ENCODE data around the gene CD53. TPM values are rescaled to one million over a fixed set of nuclear protein-coding genes. Genes with fewer than 3 reads are reported as not detected.
"Not testable (repeated sequence)": the region's sequence is repeated elsewhere in the genome, so short reads cannot be mapped to it uniquely, and the experiment has no call there.

Gene CD53
- total RNA-seq, 1 experiment from 2014 or later: not detected

GRCh38 chr1:110902820-110903463 is 30.0 kb downstream of the CD53 start:
- in situ Hi-C loops (cut with HindIII; ENCODE audit: low pct_unique_long_range_greater_than_20kb, low sequenced_read_pairs): no loop called here

GRCh38 chr1:110903853-110904500 is 31.0 kb downstream of the CD53 start:
- no peak for DNase-seq (ENCODE audit: low read depth)

More at GRCh38 chr1:110902820-110903463, 30.0 kb downstream of the CD53 start:
- DNase-seq (ENCODE audit: low read depth): no peak

GRCh38 chr1:110912784-110913183 is 39.8 kb downstream of the CD53 start:
- in situ Hi-C loops (cut with HindIII; ENCODE audit: low pct_unique_long_range_greater_than_20kb, low sequenced_read_pairs): no loop called here

More at GRCh38 chr1:110903853-110904500, 31.0 kb downstream of the CD53 start:
- in situ Hi-C loops (cut with HindIII; ENCODE audit: low pct_unique_long_range_greater_than_20kb, low sequenced_read_pairs): no loop called here

GRCh38 chr1:110914676-110915075 is 41.7 kb downstream of the CD53 start:
- in situ Hi-C loops (cut with HindIII; ENCODE audit: low pct_unique_long_range_greater_than_20kb, low sequenced_read_pairs): no loop called here
- DNase-seq (ENCODE audit: low read depth): no peak

More at GRCh38 chr1:110912784-110913183, 39.8 kb downstream of the CD53 start:
- DNase-seq (ENCODE audit: low read depth): no peak

- in situ Hi-C loops (cut with HindIII; ENCODE audit: low pct_unique_long_range_greater_than_20kb, low sequenced_read_pairs): no loop called here
- no peak for DNase-seq (ENCODE audit: low read depth)
Observed at GRCh38 chr1:110915804-110916203, 42.9 kb downstream of the CD53 start.

- no peak for DNase-seq (ENCODE audit: low read depth)
Observed at GRCh38 chr1:110916274-110916668, 43.3 kb downstream of the CD53 start.

GRCh38 chr1:110916669-110917306 is 43.8 kb downstream of the CD53 start:
- peak; percentile 41 for DNase-seq (ENCODE audit: low read depth)
- in situ Hi-C loops (cut with HindIII; ENCODE audit: low pct_unique_long_range_greater_than_20kb, low sequenced_read_pairs): no loop called here

More at GRCh38 chr1:110916274-110916668, 43.3 kb downstream of the CD53 start:
- in situ Hi-C loops (cut with HindIII; ENCODE audit: low pct_unique_long_range_greater_than_20kb, low sequenced_read_pairs): no loop called here

- in situ Hi-C loops (cut with HindIII; ENCODE audit: low pct_unique_long_range_greater_than_20kb, low sequenced_read_pairs): no loop called here
- DNase-seq (ENCODE audit: low read depth): no peak
Observed at GRCh38 chr1:110918016-110918415, 45.1 kb downstream of the CD53 start.

- DNase-seq (ENCODE audit: low read depth): no peak
- in situ Hi-C loops (cut with HindIII; ENCODE audit: low pct_unique_long_range_greater_than_20kb, low sequenced_read_pairs): no loop called here
Observed at GRCh38 chr1:110921953-110922352, 49.0 kb downstream of the CD53 start.

- peak; percentile 10 for DNase-seq (ENCODE audit: low read depth)
- in situ Hi-C loops (cut with HindIII; ENCODE audit: low pct_unique_long_range_greater_than_20kb, low sequenced_read_pairs): no loop called here
Observed at GRCh38 chr1:110927484-110928075, 54.6 kb downstream of the CD53 start.

- no peak for DNase-seq (ENCODE audit: low read depth)
- in situ Hi-C loops (cut with HindIII; ENCODE audit: low pct_unique_long_range_greater_than_20kb, low sequenced_read_pairs): no loop called here
Observed at GRCh38 chr1:110928191-110928590, 55.2 kb downstream of the CD53 start.

GRCh38 chr1:110928904-110929303 is 56.0 kb downstream of the CD53 start:
- in situ Hi-C loops (cut with HindIII; ENCODE audit: low pct_unique_long_range_greater_than_20kb, low sequenced_read_pairs): no loop called here
- DNase-seq (ENCODE audit: low read depth): no peak

GRCh38 chr1:110931097-110931496 is 58.1 kb downstream of the CD53 start:
- DNase-seq (ENCODE audit: low read depth); in situ Hi-C loops (cut with HindIII; ENCODE audit: low pct_unique_long_range_greater_than_20kb, low sequenced_read_pairs): not testable (repeated sequence)

GRCh38 chr1:110936567-110936966 is 63.6 kb downstream of the CD53 start:
- in situ Hi-C loops (cut with HindIII; ENCODE audit: low pct_unique_long_range_greater_than_20kb, low sequenced_read_pairs): no loop called here
- no peak for DNase-seq (ENCODE audit: low read depth)

GRCh38 chr1:110944806-110945205 is 71.9 kb downstream of the CD53 start:
- no peak for DNase-seq (ENCODE audit: low read depth)
- in situ Hi-C loops (cut with HindIII; ENCODE audit: low pct_unique_long_range_greater_than_20kb, low sequenced_read_pairs): no loop called here

GRCh38 chr1:110945626-110946025 is 72.7 kb downstream of the CD53 start:
- in situ Hi-C loops (cut with HindIII; ENCODE audit: low pct_unique_long_range_greater_than_20kb, low sequenced_read_pairs): no loop called here

GRCh38 chr1:110948038-110948810 is 75.3 kb downstream of the CD53 start:
- in situ Hi-C loops (cut with HindIII; ENCODE audit: low pct_unique_long_range_greater_than_20kb, low sequenced_read_pairs): no loop called here
- no peak for DNase-seq (ENCODE audit: low read depth)

More at GRCh38 chr1:110945626-110946025, 72.7 kb downstream of the CD53 start:
- no peak for DNase-seq (ENCODE audit: low read depth)

All from Caki2 (cell line).